NCI-H774 (cell line): ENCODE results near the gene DNAL4.
"Not testable (repeated sequence)": the region's sequence is repeated elsewhere in the genome, so short reads cannot be mapped to it uniquely, and the experiment has no call there.

ENCODE experiments used
- DNase-seq: peaks from one replicate; lab custom pipeline; 2025; lab: John Stamatoyannopoulos, UW

The DNAL4 gene

GRCh38 chr22:38826801-38827200 is 32.9 kb upstream of the DNAL4 start:
- no peak for DNase-seq

- no peak for DNase-seq
These were observed 32.4 kb upstream of the DNAL4 start for GRCh38 chr22:38826386-38826785.

GRCh38 chr22:38824585-38824984 is 30.6 kb upstream of the DNAL4 start:
- no peak for DNase-seq

GRCh38 chr22:38823637-38824036 is 29.7 kb upstream of the DNAL4 start:
- no peak for DNase-seq

- DNase-seq = no peak
These were observed 29.1 kb upstream of the DNAL4 start for GRCh38 chr22:38823076-38823475.

GRCh38 chr22:38820020-38820419 is 26.1 kb upstream of the DNAL4 start:
- DNase-seq = no peak

- no peak for DNase-seq
These were observed 25.5 kb upstream of the DNAL4 start for GRCh38 chr22:38819387-38819940.

- DNase-seq = no peak
These were observed 23.3 kb upstream of the DNAL4 start for GRCh38 chr22:38817196-38817595.

GRCh38 chr22:38815842-38816241 is 21.9 kb upstream of the DNAL4 start:
- no peak for DNase-seq

- no peak for DNase-seq
These were observed 17.3 kb upstream of the DNAL4 start for GRCh38 chr22:38811241-38811640.

GRCh38 chr22:38805041-38805593 is 11.2 kb upstream of the DNAL4 start:
- not testable (repeated sequence) for DNase-seq

GRCh38 chr22:38802671-38803121 is 8.8 kb upstream of the DNAL4 start:
- DNase-seq = no peak

GRCh38 chr22:38799265-38800002 is 5.5 kb upstream of the DNAL4 start:
- no peak for DNase-seq

- no peak for DNase-seq
These were observed 4.6 kb upstream of the DNAL4 start for GRCh38 chr22:38798496-38798895.

- no peak for DNase-seq
These were observed 2.5 kb upstream of the DNAL4 start for GRCh38 chr22:38796262-38796957.

GRCh38 chr22:38795569-38795968 is 1.6 kb upstream of the DNAL4 start:
- DNase-seq = no peak

- DNase-seq = no peak
These were observed 626 bp downstream of the DNAL4 start for GRCh38 chr22:38793317-38793716.

- DNase-seq = no peak
These were observed 1.1 kb downstream of the DNAL4 start for GRCh38 chr22:38792833-38793232.

- DNase-seq = no peak
These were observed 4.3 kb downstream of the DNAL4 start for GRCh38 chr22:38789606-38790005.

- no peak for DNase-seq
These were observed 5.1 kb downstream of the DNAL4 start for GRCh38 chr22:38788846-38789245.

- no peak for DNase-seq
These were observed 5.7 kb downstream of the DNAL4 start for GRCh38 chr22:38788021-38788816.

- no peak for DNase-seq
These were observed 7.3 kb downstream of the DNAL4 start for GRCh38 chr22:38786631-38787030.
